Astrocyte (in vitro differentiated cells and primary cell): ENCODE results near the gene PPP1R26. TPM values are rescaled to one million over a fixed set of nuclear protein-coding genes. Genes with fewer than 3 reads are reported as not detected.
"Not testable (repeated sequence)": the region's sequence is repeated elsewhere in the genome, so short reads cannot be mapped to it uniquely, and the experiment has no call there.

Experiments
- DNase-seq: peaks from one replicate; pipeline ENCODE4 v3.0.0-alpha.2; 2010; ENCODE audit warnings: low read depth
- FAIRE-seq: peaks from 2 replicates; lab custom pipeline; 2011; peaks lifted over from hg19 to GRCh38; lab: Jason Lieb, UNC
- H2AFZ ChIP-seq: 2 replicates; pipeline ENCODE4 v1.6.0; 2012; ENCODE audit warnings: low read depth, low read length, inconsistent platforms
- H3K27ac ChIP-seq: 2 replicates; pipeline ENCODE4 v1.5.1; 2011; ENCODE audit warnings: low read depth, low read length, inconsistent platforms
- H3K27me3 ChIP-seq: 2 replicates; pipeline ENCODE4 v1.6.0; 2011; ENCODE audit warnings: low read length, inconsistent platforms; ENCODE audit not compliant: insufficient read depth
- H3K36me3 ChIP-seq: 2 replicates; pipeline ENCODE4 v1.5.1; 2011; ENCODE audit warnings: low read length, inconsistent platforms; ENCODE audit not compliant: insufficient read depth
- H3K4me1 ChIP-seq: 2 replicates; pipeline ENCODE4 v1.5.1; 2011; ENCODE audit warnings: low read length, inconsistent platforms; ENCODE audit not compliant: insufficient read depth
- H3K4me2 ChIP-seq: 2 replicates; pipeline ENCODE4 v1.6.0; 2012; ENCODE audit warnings: low read length, inconsistent platforms
- H3K4me3 ChIP-seq: 2 replicates; pipeline ENCODE4 v1.5.1; 2011; ENCODE audit warnings: low read depth, mild to moderate bottlenecking, low read length, inconsistent platforms; ENCODE audit not compliant: insufficient read depth
- H3K79me2 ChIP-seq: 2 replicates; pipeline ENCODE4 v1.6.0; 2012; ENCODE audit warnings: mild to moderate bottlenecking, low read length, inconsistent platforms; ENCODE audit not compliant: insufficient read depth
- H3K9ac ChIP-seq: 2 replicates; pipeline ENCODE4 v1.6.0; 2012; ENCODE audit warnings: mild to moderate bottlenecking, low read length, inconsistent platforms
- H3K9me3 ChIP-seq: 2 replicates; pipeline ENCODE4 v1.5.1; 2012; ENCODE audit warnings: low read depth, mild to moderate bottlenecking, low read length, inconsistent platforms; ENCODE audit not compliant: insufficient read depth
- H4K20me1 ChIP-seq: 2 replicates; pipeline ENCODE4 v1.6.0; 2012; ENCODE audit warnings: low read length, inconsistent platforms; ENCODE audit not compliant: insufficient read depth
- H3K27ac Mint-ChIP-seq: one replicate; pipeline ENCODE4 v1.8.0; 2021; ENCODE audit warnings: mild to moderate bottlenecking, mixed read lengths; ENCODE audit not compliant: unreplicated experiment
- H3K27me3 Mint-ChIP-seq: one replicate; pipeline ENCODE4 v1.8.0; 2021; ENCODE audit warnings: low read depth, mixed read lengths; ENCODE audit not compliant: unreplicated experiment
- H3K36me3 Mint-ChIP-seq: one replicate; pipeline ENCODE4 v1.8.0; 2021; ENCODE audit warnings: low read depth, mixed read lengths; ENCODE audit not compliant: unreplicated experiment
- H3K4me1 Mint-ChIP-seq: one replicate; pipeline ENCODE4 v1.8.0; 2021; ENCODE audit warnings: low read depth, mixed read lengths; ENCODE audit not compliant: unreplicated experiment
- H3K4me3 Mint-ChIP-seq: one replicate; pipeline ENCODE4 v1.8.0; 2021; ENCODE audit warnings: mild to moderate bottlenecking, moderate library complexity, mixed read lengths; ENCODE audit not compliant: unreplicated experiment
- H3K9me3 Mint-ChIP-seq: one replicate; pipeline ENCODE4 v1.8.0; 2021; ENCODE audit warnings: mild to moderate bottlenecking, mixed read lengths; ENCODE audit not compliant: unreplicated experiment
- EZH2 ChIP-seq: IDR thresholded peaks from 2 replicates; pipeline ENCODE4 v1.6.1; 2012; ENCODE audit warnings: mild to moderate bottlenecking, low read length, inconsistent platforms; ENCODE audit not compliant: insufficient read depth
- total RNA-seq: library from RNA; stranded (reverse); gene quantifications from 2 replicates; pipeline ENCODE4 v1.2.1, GENCODE V29; 2021
- TF ChIP-seq, protein P1 (sequence below): IDR thresholded peaks from 2 replicates; pipeline ENCODE4 v1.5.1; 2011; ENCODE audit warnings: low read depth, mild to moderate bottlenecking, inconsistent platforms, low read length, moderate library complexity; ENCODE audit not compliant: insufficient read depth

PPP1R26 gene
- total RNA-seq, 1 donor from 2014 or later, result 10.6 TPM

DNA sequence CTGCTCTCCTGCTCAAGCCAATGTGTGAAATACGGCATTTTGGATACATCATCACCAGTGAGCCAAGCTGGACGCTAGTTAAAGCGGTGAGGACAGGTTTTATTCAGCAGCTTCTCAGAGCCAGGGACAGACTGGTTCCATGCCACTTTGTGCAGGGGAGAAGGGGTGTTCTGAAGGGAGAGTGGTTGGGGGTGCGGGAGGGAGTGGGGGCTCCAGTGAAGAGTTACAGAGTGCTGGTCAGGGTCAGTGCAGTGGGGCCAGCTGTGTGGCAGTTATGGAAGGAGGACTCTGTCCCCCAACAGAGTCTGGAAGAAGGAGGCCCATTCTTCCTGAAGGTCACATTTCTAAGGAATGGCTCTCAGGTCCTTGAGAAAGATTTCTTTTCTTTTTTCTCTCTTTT lies 55.2 kb downstream of the PPP1R26 start:
- not testable (repeated sequence) for H3K4me3 Mint-ChIP-seq, H3K27me3 ChIP-seq, H3K4me1 ChIP-seq, H3K79me2 ChIP-seq, H3K9me3 Mint-ChIP-seq, H3K27ac Mint-ChIP-seq, H3K36me3 ChIP-seq, FAIRE-seq, H3K36me3 Mint-ChIP-seq, H3K4me2 ChIP-seq, H3K4me3 ChIP-seq, H4K20me1 ChIP-seq, H3K9ac ChIP-seq, DNase-seq, H3K27ac ChIP-seq, H2AFZ ChIP-seq, H3K9me3 ChIP-seq
- peaks cover 20% of the 10 kb centered on the region for H3K4me1 Mint-ChIP-seq
- H3K27me3 Mint-ChIP-seq, result peaks cover 14% of the 10 kb centered on the region

DNA sequence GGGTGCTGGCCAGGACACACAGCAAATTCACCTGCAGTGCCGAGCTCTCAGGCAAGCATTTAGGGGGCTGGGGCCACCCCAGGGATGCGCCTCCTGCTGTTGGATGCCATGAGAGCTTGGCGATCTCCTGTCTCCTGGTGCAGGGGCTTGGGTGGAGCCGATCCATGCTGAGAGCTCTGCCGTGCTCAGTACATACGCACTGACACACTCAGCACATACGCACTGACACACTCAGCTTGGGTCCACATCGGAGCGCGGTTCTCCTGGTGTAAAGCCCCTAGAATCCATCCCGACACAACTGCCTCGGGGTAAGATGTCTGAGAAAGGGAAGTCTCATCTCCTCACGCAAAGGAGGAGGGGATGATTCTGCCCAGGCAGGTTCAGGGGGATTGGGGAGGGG lies 56.0 kb downstream of the PPP1R26 start:
- H3K9me3 Mint-ChIP-seq, H3K27me3 ChIP-seq, H3K36me3 Mint-ChIP-seq, H3K9me3 ChIP-seq, H3K27ac Mint-ChIP-seq, H2AFZ ChIP-seq, H4K20me1 ChIP-seq, FAIRE-seq, H3K4me3 Mint-ChIP-seq, H3K36me3 ChIP-seq, H3K4me2 ChIP-seq, H3K9ac ChIP-seq, H3K4me3 ChIP-seq, H3K27ac ChIP-seq, H3K4me1 ChIP-seq, H3K79me2 ChIP-seq, DNase-seq: not testable (repeated sequence)
- Mint-ChIP-seq H3K27me3 (peaks cover 19% of the 10 kb centered on the region), H3K4me1 (peaks cover 20% of the 10 kb centered on the region)

DNA sequence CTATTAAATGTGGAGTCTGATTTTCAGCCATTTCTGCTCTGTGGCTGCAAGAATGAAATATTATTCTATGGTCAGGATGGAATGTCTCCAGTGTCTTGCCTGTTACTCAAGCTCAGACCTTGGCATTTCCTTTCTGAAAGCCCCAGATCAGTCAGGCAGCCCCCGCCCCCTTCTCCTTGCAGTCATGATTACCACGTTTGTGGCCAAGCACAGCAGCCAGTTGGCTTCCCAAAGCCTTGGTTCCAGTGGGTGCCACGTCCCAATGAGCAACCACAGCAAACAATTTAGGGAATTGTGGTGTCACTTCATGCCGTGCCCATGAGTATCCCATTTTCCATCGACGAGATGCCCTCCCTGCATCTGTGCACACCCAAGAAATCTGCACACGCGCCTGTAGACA lies 56.6 kb downstream of the PPP1R26 start:
- Mint-ChIP-seq H3K27me3 (peaks cover 24% of the 10 kb centered on the region), H3K4me1 (peaks cover 20% of the 10 kb centered on the region), H3K27ac (peak overlapping the region; percentile 48), H3K9me3 (peaks cover 5% of the 10 kb centered on the region), H3K36me3 (no peaks in the 10 kb centered on the region), H3K4me3 (no peak overlapping the region)
- Histone ChIP-seq H3K36me3 (no peaks in the 10 kb centered on the region), H3K9me3 (no peaks in the 10 kb centered on the region), H3K4me3 (no peak overlapping the region), H3K27ac (no peak overlapping the region), H3K79me2 (no peaks in the 10 kb centered on the region), H4K20me1 (no peaks in the 10 kb centered on the region), H3K4me2 (no peak overlapping the region), H3K27me3 (no peaks in the 10 kb centered on the region), H2AFZ (no peak overlapping the region), H3K4me1 (no peaks in the 10 kb centered on the region), H3K9ac (no peak overlapping the region)
- no peak for TF ChIP-seq EZH2
- TF ChIP-seq, protein P1, sequence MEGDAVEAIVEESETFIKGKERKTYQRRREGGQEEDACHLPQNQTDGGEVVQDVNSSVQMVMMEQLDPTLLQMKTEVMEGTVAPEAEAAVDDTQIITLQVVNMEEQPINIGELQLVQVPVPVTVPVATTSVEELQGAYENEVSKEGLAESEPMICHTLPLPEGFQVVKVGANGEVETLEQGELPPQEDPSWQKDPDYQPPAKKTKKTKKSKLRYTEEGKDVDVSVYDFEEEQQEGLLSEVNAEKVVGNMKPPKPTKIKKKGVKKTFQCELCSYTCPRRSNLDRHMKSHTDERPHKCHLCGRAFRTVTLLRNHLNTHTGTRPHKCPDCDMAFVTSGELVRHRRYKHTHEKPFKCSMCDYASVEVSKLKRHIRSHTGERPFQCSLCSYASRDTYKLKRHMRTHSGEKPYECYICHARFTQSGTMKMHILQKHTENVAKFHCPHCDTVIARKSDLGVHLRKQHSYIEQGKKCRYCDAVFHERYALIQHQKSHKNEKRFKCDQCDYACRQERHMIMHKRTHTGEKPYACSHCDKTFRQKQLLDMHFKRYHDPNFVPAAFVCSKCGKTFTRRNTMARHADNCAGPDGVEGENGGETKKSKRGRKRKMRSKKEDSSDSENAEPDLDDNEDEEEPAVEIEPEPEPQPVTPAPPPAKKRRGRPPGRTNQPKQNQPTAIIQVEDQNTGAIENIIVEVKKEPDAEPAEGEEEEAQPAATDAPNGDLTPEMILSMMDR, result no peak
- FAIRE-seq (no peak), DNase-seq (peak; percentile 61)

Other genes with a start within 250 kb of the PPP1R26 start
- gene MRPS2, start 20.9 kb downstream of the PPP1R26 start, total RNA-seq, result 35.8 and 38.6 TPM in 2 replicates
- gene LCN1, start 41.7 kb downstream of the PPP1R26 start, total RNA-seq, result not detected in 2 replicates
- not detected in 2 replicates for gene OBP2A, start 66.3 kb downstream of the PPP1R26 start, total RNA-seq
- 0.39 TPM in 1 of 2 replicates, not detected in the other for gene PAEP, start 82.0 kb downstream of the PPP1R26 start, total RNA-seq
- gene GLT6D1, start 159.8 kb downstream of the PPP1R26 start, total RNA-seq, result not detected in 2 replicates
- gene LCN9, start 183.5 kb downstream of the PPP1R26 start, total RNA-seq, result 2.1 and 4.8 TPM in 2 replicates
- gene SOHLH1, start 219.7 kb downstream of the PPP1R26 start, total RNA-seq, result not detected in 2 replicates
- not detected in 2 replicates for gene KCNT1, start 222.4 kb downstream of the PPP1R26 start, total RNA-seq